Glutamatergic neuron (in vitro differentiated cells): Measurements from ENCODE around the gene LSG1. TPM values are rescaled to one million over a fixed set of nuclear protein-coding genes. Genes with fewer than 3 reads are reported as not detected.

Source experiments
- DNase-seq: peaks from one replicate; pipeline ENCODE4 v3.0.0; 2022
- H3K27ac Mint-ChIP-seq: one replicate; pipeline ENCODE4 v1.8.0; 2020; ENCODE audit warnings: mild to moderate bottlenecking, mixed read lengths, inconsistent platforms; ENCODE audit not compliant: unreplicated experiment
- H3K27me3 Mint-ChIP-seq: one replicate; pipeline ENCODE4 v1.8.0; 2020; ENCODE audit warnings: mild to moderate bottlenecking, moderate library complexity, mixed read lengths, inconsistent platforms; ENCODE audit not compliant: unreplicated experiment
- H3K36me3 Mint-ChIP-seq: one replicate; pipeline ENCODE4 v1.8.0; 2020; ENCODE audit warnings: mild to moderate bottlenecking, mixed read lengths, inconsistent platforms; ENCODE audit not compliant: unreplicated experiment
- H3K4me1 Mint-ChIP-seq: one replicate; pipeline ENCODE4 v1.8.0; 2020; ENCODE audit warnings: mild to moderate bottlenecking, low read depth, mixed read lengths, inconsistent platforms; ENCODE audit not compliant: unreplicated experiment
- H3K4me3 Mint-ChIP-seq: one replicate; pipeline ENCODE4 v1.8.0; 2020; ENCODE audit warnings: mild to moderate bottlenecking, mixed read lengths, inconsistent platforms; ENCODE audit not compliant: unreplicated experiment
- H3K9me3 Mint-ChIP-seq: one replicate; pipeline ENCODE4 v1.8.0; 2020; ENCODE audit warnings: mild to moderate bottlenecking, moderate library complexity, mixed read lengths, inconsistent platforms; ENCODE audit not compliant: unreplicated experiment
- CTCF ChIP-seq: fragments of 200-600 bp; sonication (generic); IDR thresholded peaks from one replicate; pipeline ENCODE4 v1.5.0; 2021; ENCODE audit not compliant: partially characterized antibody, unreplicated experiment
- total RNA-seq: library from RNA; stranded (reverse); fragmentation: NEBNext Ultra II Directional; extraction: Animal tissue kit (Norgen Biotek cat#: 25700); gene quantifications from one replicate; pipeline ENCODE4 v1.2.1, GENCODE V29; 2021; ENCODE audit not compliant: unreplicated experiment

Gene LSG1
- total RNA-seq, 1 donor from 2014 or later, result 26.5 TPM

DNA sequence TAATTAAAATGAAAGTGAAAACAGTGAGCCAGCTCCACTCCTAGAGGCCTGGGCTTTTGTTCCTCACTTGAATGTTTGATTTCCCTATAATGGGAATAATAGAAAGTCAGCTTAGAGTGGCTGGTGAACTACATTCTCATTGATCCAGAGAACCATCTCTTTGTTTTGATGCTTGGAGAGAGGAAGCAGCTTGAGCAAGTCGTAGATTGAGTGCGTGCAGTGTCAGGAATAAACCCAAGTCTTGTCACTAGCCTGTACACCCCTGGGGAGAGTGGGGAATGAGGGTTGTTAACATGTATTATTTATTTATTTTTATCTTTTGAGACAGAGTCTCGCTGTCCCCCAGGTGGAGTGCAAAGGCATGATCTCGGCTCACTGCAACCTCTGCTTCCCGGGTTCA is 885 bp upstream of the LSG1 start:
- H3K27ac Mint-ChIP-seq, result no peak overlapping the region
- H3K27me3 Mint-ChIP-seq, result peaks cover 4% of the 10 kb centered on the region
- DNase-seq, result no peak
- TF ChIP-seq CTCF, result no peak
- peaks cover 6% of the 10 kb centered on the region for H3K4me1 Mint-ChIP-seq
- H3K36me3 Mint-ChIP-seq, result no peaks in the 10 kb centered on the region
- H3K9me3 Mint-ChIP-seq, result no peaks in the 10 kb centered on the region
- peak overlapping the region; percentile 98 for H3K4me3 Mint-ChIP-seq

- H3K27ac Mint-ChIP-seq, result peak overlapping the region; percentile 88
- H3K4me1 Mint-ChIP-seq, result peaks cover 6% of the 10 kb centered on the region
- no peaks in the 10 kb centered on the region for H3K9me3 Mint-ChIP-seq
- peaks cover 4% of the 10 kb centered on the region for H3K27me3 Mint-ChIP-seq
- no peak for DNase-seq
- TF ChIP-seq CTCF, result peak; percentile 83
- peak overlapping the region; percentile 98 for H3K4me3 Mint-ChIP-seq
- no peaks in the 10 kb centered on the region for H3K36me3 Mint-ChIP-seq
These were observed 486 bp downstream of the LSG1 start for GRCh38 chr3:194671511-194671899.

DNA sequence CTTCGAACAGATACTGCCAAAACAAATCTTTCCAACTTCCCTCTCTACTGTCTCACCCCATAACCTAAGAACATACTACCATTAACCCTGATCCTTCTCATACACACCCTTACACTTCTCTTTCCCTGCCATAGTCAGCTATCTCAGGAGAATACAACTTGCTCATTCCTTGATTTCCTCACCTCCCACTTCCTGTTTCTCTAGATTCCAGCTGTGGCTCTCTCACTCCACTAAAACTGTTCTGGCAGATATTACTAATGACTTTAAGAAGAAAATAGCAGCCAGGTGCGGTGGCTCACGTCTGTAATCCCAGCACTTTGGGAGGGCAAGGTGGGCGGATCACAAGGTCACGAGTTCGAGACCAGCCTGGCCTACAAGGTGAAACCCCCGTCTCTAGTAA is 4.6 kb downstream of the LSG1 start:
- Mint-ChIP-seq H3K9me3 (peaks cover 3% of the 10 kb centered on the region), H3K4me1 (peaks cover 4% of the 10 kb centered on the region), H3K27me3 (no peaks in the 10 kb centered on the region), H3K36me3 (no peaks in the 10 kb centered on the region), H3K27ac (no peak overlapping the region), H3K4me3 (no peak overlapping the region)
- no peak for DNase-seq
- no peak for TF ChIP-seq CTCF

DNA sequence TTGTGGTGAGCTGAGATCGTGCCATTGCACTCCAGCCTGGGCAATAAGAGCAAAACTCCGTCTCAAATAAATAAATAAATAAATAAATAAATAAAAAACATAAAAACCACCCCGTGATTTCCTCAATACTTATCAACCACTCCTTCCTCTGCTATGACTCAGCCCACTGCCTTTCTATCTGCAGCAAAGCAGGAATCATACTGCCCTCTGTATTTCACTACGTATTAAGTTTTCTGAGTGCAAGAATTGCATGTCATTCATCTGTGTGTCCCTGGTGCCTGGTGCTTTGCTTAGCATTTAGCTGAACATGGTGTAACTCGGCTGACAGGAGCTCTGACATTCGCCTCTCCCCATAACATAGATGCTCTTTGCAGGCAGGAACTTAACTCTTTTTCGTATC is 7.1 kb downstream of the LSG1 start:
- Mint-ChIP-seq H3K9me3 (peaks cover 3% of the 10 kb centered on the region), H3K4me1 (peaks cover 20% of the 10 kb centered on the region), H3K36me3 (no peaks in the 10 kb centered on the region), H3K4me3 (no peak overlapping the region), H3K27me3 (no peaks in the 10 kb centered on the region), H3K27ac (no peak overlapping the region)
- no peak for DNase-seq
- TF ChIP-seq CTCF, result no peak

DNA sequence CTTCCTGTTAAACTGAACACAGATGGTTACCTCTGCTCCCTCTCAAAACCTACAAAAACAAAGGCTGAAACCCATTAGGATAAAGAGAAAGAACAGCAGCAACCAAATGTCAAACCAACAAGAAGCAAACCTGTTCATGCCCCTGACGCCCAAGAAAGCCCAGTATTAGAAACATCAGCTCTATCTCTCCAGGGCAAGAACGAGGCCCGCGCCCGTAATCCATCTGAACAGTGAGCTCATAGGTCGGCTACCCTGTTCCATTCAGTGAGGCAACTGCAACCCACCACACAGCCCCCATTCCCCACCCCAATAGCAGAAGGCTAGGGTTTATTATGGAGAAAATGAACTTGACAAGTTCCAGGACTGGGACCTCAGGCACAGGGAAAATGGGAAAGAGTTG is 10.0 kb downstream of the LSG1 start:
- peak overlapping the region; percentile 92 for H3K27ac Mint-ChIP-seq

More for the DNA sequence above, 10.0 kb downstream of the LSG1 start:
- Mint-ChIP-seq H3K9me3 (peaks cover 3% of the 10 kb centered on the region), H3K4me1 (peaks cover 20% of the 10 kb centered on the region), H3K27me3 (no peaks in the 10 kb centered on the region), H3K4me3 (no peak overlapping the region), H3K36me3 (no peaks in the 10 kb centered on the region)
- TF ChIP-seq CTCF, result no peak
- DNase-seq, result peak; percentile 29
